K562 (cell line): ENCODE results near the gene PLEKHA7. TPM values are rescaled to one million over a fixed set of nuclear protein-coding genes. Genes with fewer than 3 reads are reported as not detected.

Source experiments
- ATAC-seq: fragments of 200-7000 bp; cut with Tn5 transposase; 3 replicates; pipeline ENCODE4 v1.9.1; 2020; ENCODE audit warnings: moderate library complexity
- BruUV-seq: library from RNA; stranded (reverse); fragments of 400-500 nt; replicated peaks from 2 replicates; lab custom pipeline; 2021; lab: Mats Ljungman, UMichigan
- CTCF ChIA-PET: fragments of 300-600 bp; formaldehyde crosslinking; extraction: SDS; loops from one replicate; lab custom pipeline; 2021; ENCODE audit warnings: low intra/inter-chr PET ratio; lab: Yijun Ruan, JAX
- POLR2A ChIA-PET: fragments of 300-600, 350-650 bp; sonication (Branson Sonifier 250); formaldehyde crosslinking; extraction: SDS; loops from one replicate; lab custom pipeline; 2021; ENCODE audit warnings: antibody characterized with exemption, inconsistent platforms; lab: Yijun Ruan, JAX
- DNase-seq, 4 experiments: peaks; one replicate each; pipeline versions ENCODE4 v3.0.0 to v3.0.0-alpha.2; 2011 to 2018; ENCODE audit warnings: low spot score in 3 of 4, mixed read lengths in 3 of 4; ENCODE audit errors: extremely low read depth in 1 of 4
- FAIRE-seq: peaks from 2 replicates; lab custom pipeline; 2011; peaks lifted over from hg19 to GRCh38; lab: Jason Lieb, UNC
- H2AFZ ChIP-seq: 2 replicates; pipeline ENCODE4 v1.6.0; 2011; ENCODE audit warnings: low read depth, low read length, control low read depth, inconsistent platforms
- H3K27ac ChIP-seq: fragments of 200-600 bp; 3 replicates; pipeline ENCODE4 v1.8.0; 2011; ENCODE audit warnings: low read depth, mild to moderate bottlenecking, control low read depth, inconsistent platforms, low read length, moderate library complexity, mixed read lengths; ENCODE audit errors: extremely low read depth
- H3K27me3 ChIP-seq, 2 experiments: fragments of 300-600 bp in 1 of 2; 2 replicates in 1 of 2; 3 replicates in 1 of 2; pipeline versions ENCODE4 v1.6.0 to v1.8.0; 2011; ENCODE audit warnings: inconsistent platforms in 2 of 2, low read length in 2 of 2, mild to moderate bottlenecking in 1 of 2, mixed read lengths in 1 of 2, moderate library complexity in 1 of 2; ENCODE audit not compliant: control insufficient read depth in 2 of 2, insufficient read depth in 2 of 2
- H3K36me3 ChIP-seq: fragments of 300-600 bp; 3 replicates; pipeline ENCODE4 v1.8.0; 2011; ENCODE audit warnings: mild to moderate bottlenecking, low read length, inconsistent platforms; ENCODE audit not compliant: control insufficient read depth, insufficient read depth
- H3K4me1 ChIP-seq, 2 experiments: fragments of 200-600 bp in 1 of 2; replicated peaks in 1 of 2; 2 replicates in 1 of 2; 3 replicates in 1 of 2; pipeline versions ENCODE4 v1.5.1 to v1.8.0; 2011; ENCODE audit warnings: inconsistent platforms in 2 of 2, low read length in 2 of 2, mild to moderate bottlenecking in 1 of 2, mixed read lengths in 1 of 2, moderate library complexity in 1 of 2; ENCODE audit not compliant: control insufficient read depth in 2 of 2, insufficient read depth in 2 of 2
- H3K4me2 ChIP-seq: 2 replicates; pipeline ENCODE4 v1.6.1; 2011; ENCODE audit warnings: low read length, control low read depth, inconsistent platforms, mixed read lengths; ENCODE audit not compliant: insufficient read depth
- H3K4me3 ChIP-seq: fragments of 200-600 bp; sonication (generic), shearing (Covaris generic); 2 replicates; pipeline ENCODE4 v1.5.1; 2016; ENCODE audit warnings: control low read depth, inconsistent platforms
- H3K79me2 ChIP-seq: fragments of 200-600 bp; 3 replicates; pipeline ENCODE4 v1.8.0; 2011; ENCODE audit warnings: low read length, inconsistent platforms; ENCODE audit not compliant: control insufficient read depth, insufficient read depth
- H3K9ac ChIP-seq, 2 experiments: 2 replicates each; pipeline versions ENCODE4 v1.6.0 to v1.6.1; 2011; ENCODE audit warnings: low read depth in 2 of 2, low read length in 2 of 2, control low read depth in 1 of 2, inconsistent platforms in 1 of 2, mild to moderate bottlenecking in 1 of 2, mixed read lengths in 1 of 2; ENCODE audit not compliant: insufficient read depth in 1 of 2
- H3K9me1 ChIP-seq: one replicate; pipeline ENCODE4 v1.6.0; 2011; ENCODE audit warnings: inconsistent platforms, mild to moderate bottlenecking, low read length, moderate library complexity; ENCODE audit not compliant: control insufficient read depth, insufficient read depth
- H3K9me3 ChIP-seq: replicated peaks from 2 replicates; pipeline ENCODE4 v1.5.1; 2011; ENCODE audit warnings: low read depth, low read length, inconsistent platforms; ENCODE audit not compliant: control insufficient read depth, insufficient read depth
- H4K20me1 ChIP-seq: replicated peaks from 2 replicates; pipeline ENCODE4 v1.6.1; 2011; ENCODE audit warnings: low read length, inconsistent platforms, mixed read lengths; ENCODE audit not compliant: control insufficient read depth, insufficient read depth
- CTCF ChIP-seq, 3 experiments: IDR thresholded peaks in 2 of 3; conservative IDR thresholded peaks in 1 of 3; 2 replicates each; pipeline ENCODE4 v1.5.1; 2011 to 2012; ENCODE audit warnings: low read length in 3 of 3, mild to moderate bottlenecking in 3 of 3, control low read depth in 2 of 3, improper control_type of control experiment in 1 of 3, inconsistent platforms in 1 of 3, low read depth in 1 of 3, mixed read lengths in 1 of 3, moderate library complexity in 1 of 3; ENCODE audit not compliant: insufficient read depth in 2 of 3
- FOXK1 ChIP-seq: sonication (generic); formaldehyde crosslinking; IDR thresholded peaks from 2 replicates; pipeline ENCODE4 v1.8.0; 2022; ENCODE audit warnings: missing genetic modification reagents, mild to moderate bottlenecking, borderline replicate concordance
- RBM17 ChIP-seq: fragments of 200-400 bp; formaldehyde crosslinking; IDR thresholded peaks from 2 replicates; pipeline ENCODE4 v1.6.1; 2017; ENCODE audit warnings: low read depth, mild to moderate bottlenecking, low read length, borderline replicate concordance
- WGBS: fragments of 100-300 bp; shearing (Covaris generic); methylation state at CpG from one replicate; pipeline ENCODE4 v1.1.6; 2016; ENCODE audit warnings: low coverage, mixed read lengths; ENCODE audit not compliant: insufficient coverage; ENCODE audit errors: missing lambda C conversion rate; 5-methylcytosine and 5-hydroxymethylcytosine counted together
- in situ Hi-C: fragments of 300-500 bp; cut with MboI; formaldehyde crosslinking; loops from 4 replicates; pipeline ENCODE4 v1.15.0; 2018; ENCODE audit warnings: inconsistent platforms, mixed read lengths
- intact Hi-C: fragments of 100-400 bp; cut with micrococcal nuclease; formaldehyde crosslinking; loops from 2 replicates; pipeline ENCODE4 v1.14.2; 2022
- polyA plus RNA-seq, 8 experiments: library from polyadenylated mRNA; depleted of rRNA in 4 of 8; stranded (reverse) in 5 of 8; unstranded in 3 of 8; fragments of >200 nt; fragmentation: Nextera tagmentation in 2 of 8; fragmentation: Illumina TruSeq in 1 of 8; extraction: Ambion mirVana in 2 of 8; extraction: Trizol in 1 of 8; gene quantifications; 2 replicates each; pipeline versions ENCODE4 v1.2.1 to v1.2.3, GENCODE V29; 2011 to 2014; ENCODE audit warnings: inconsistent platforms in 1 of 8, missing spikeins in 1 of 8
- total RNA-seq, 7 experiments: library from RNA; depleted of rRNA in 6 of 7; stranded (reverse); fragments of >200 nt in 6 of 7; fragmentation: Illumina TruSeq in 2 of 7; extraction: Trizol in 2 of 7; gene quantifications; 2 replicates each; pipeline versions ENCODE4 v1.2.1 to v1.2.3, GENCODE V29; 2011 to 2021; ENCODE audit warnings: low replicate concordance in 1 of 7

PLEKHA7 gene
- total and polyA plus RNA-seq, 9 of the 15 experiments (the other 6 are each of a cell fraction or from before 2014, with no cell fraction given), result 0.06 to 0.77 (median 0.20) TPM; not detected in 1

GRCh38 chr11:17010851-17011420 lies 3.3 kb downstream of the PLEKHA7 start:
- ATAC-seq (peak; percentile 61; the same call in 2 of the 3 replicates), DNase-seq (no peak), FAIRE-seq (no peak)
- no TSS peak for BruUV-seq
- ChIA-PET CTCF (no interaction called here), POLR2A (no interaction called here)
- Histone ChIP-seq H3K27ac (no peak overlapping the region), H3K4me3 (no peak overlapping the region), H2AFZ (no peak overlapping the region), H3K36me3 (no peaks in the 10 kb centered on the region), H3K4me1 (peaks cover 0 to 16% of the 10 kb centered on the region in 2 experiments; a peak in 2 of 5 replicates), H3K9ac (no peak overlapping the region), H3K79me2 (no peaks in the 10 kb centered on the region), H4K20me1 (no peaks in the 10 kb centered on the region), H3K9me1 (no peaks in the 10 kb centered on the region), H3K9me3 (no peaks in the 10 kb centered on the region), H3K27me3 (peaks cover 18 to 46% of the 10 kb centered on the region in 2 experiments; a peak in 4 of 5 replicates), H3K4me2 (no peak overlapping the region)
- in situ Hi-C loops (no loop called here), intact Hi-C loops (no loop called here)
- 0% methylated on average over 8 of the region's 8 CpGs for WGBS
- TF ChIP-seq FOXK1 (CRISPR knock-in tag), result no peak
- no peak for TF ChIP-seq RBM17
- 0 out of 6 replicates have a peak, but pooled peaks of 1 of the 3 experiments have one; percentile 2 for TF ChIP-seq CTCF (IDR thresholded peaks at IDR 0.05 in 2 of 3, conservative IDR thresholded peaks at IDR 0.05 in 1 of 3; ENCODE audit: insufficient read depth in 2 of 3, low read depth in 1 of 3, low read length in 3 of 3)
